BE2C (cell line): Measurements from ENCODE around the gene ASPSCR1.
A peak's percentile ranks its signal among the peaks of the same experiment; 100 is the strongest.

ENCODE experiments used
- DNase-seq: peaks from one replicate; pipeline ENCODE4 v3.0.0-alpha.2; 2020
- H3K27me3 ChIP-seq: fragments of 250-450 bp; sonication (Bioruptor Pico); 2 replicates; pipeline ENCODE4 v1.5.1; 2020; ENCODE audit warnings: mild to moderate bottlenecking
- H3K36me3 ChIP-seq: fragments of 250-450 bp; sonication (Bioruptor Pico); 2 replicates; pipeline ENCODE4 v1.5.1; 2020; ENCODE audit warnings: mild to moderate bottlenecking
- H3K4me1 ChIP-seq: fragments of 250-450 bp; sonication (Bioruptor Pico); 2 replicates; pipeline ENCODE4 v1.5.1; 2020
- H3K4me3 ChIP-seq: 2 replicates; pipeline ENCODE4 v1.5.1; 2011; ENCODE audit warnings: low read depth, low read length
- H3K9me3 ChIP-seq: fragments of 250-450 bp; sonication (Bioruptor Pico); 2 replicates; pipeline ENCODE4 v1.5.1; 2020
- CTCF ChIP-seq: IDR thresholded peaks from 2 replicates; pipeline ENCODE4 v1.5.1; 2012; ENCODE audit warnings: mild to moderate bottlenecking, low read depth, low read length

The ASPSCR1 gene

GRCh38 chr17:81955058-81955681, 22.3 kb upstream of the ASPSCR1 start:
- Histone ChIP-seq H3K27me3 (peaks cover 11% of the 10 kb centered on the region), H3K36me3 (no peaks in the 10 kb centered on the region), H3K9me3 (no peaks in the 10 kb centered on the region), H3K4me3 (no peak overlapping the region), H3K4me1 (peaks cover 7% of the 10 kb centered on the region)
- no peak for DNase-seq
- TF ChIP-seq CTCF = no peak

DNA sequence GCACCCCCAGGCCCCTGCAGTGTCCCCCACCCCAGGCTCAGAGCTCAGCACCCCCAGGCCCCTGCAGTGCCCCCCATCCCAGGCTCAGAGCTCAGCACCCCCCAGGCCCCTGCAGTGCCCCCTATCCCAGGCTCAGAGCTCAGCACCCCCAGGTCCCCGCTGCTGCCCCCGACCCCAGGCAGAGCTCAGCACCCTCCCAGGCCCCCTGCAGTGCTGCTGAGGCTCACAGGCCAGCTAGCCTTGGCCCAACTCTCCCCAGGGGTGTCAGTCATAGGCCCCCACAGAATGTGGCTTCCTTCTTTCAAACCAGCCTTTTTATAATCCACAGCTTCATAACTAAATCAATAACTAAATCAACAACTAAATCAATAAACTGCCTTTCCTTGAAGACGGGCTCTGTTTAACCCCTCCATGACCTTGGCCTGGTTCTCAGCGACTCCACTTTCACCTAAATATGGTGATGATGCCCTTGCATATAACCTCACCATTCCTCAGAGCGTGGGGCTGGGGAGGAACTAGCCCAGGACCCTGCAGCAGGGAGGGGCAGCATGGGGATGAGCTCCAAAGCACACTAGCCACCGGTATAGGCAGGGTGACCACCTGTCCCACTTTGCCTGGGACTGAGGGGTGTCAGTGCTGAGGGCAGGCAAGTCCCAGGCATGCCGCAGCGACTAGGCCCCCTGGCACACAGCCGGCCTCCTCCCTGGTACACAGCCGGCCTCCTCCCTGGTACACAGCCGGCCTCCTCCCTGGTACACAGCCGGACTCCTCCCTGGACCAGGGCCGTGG, 21.5 kb upstream of the ASPSCR1 start:
- no peak for TF ChIP-seq CTCF
- H3K4me3 ChIP-seq = no peak overlapping the region
- peaks cover 19% of the 10 kb centered on the region for H3K27me3 ChIP-seq
- H3K4me1 ChIP-seq = peaks cover 7% of the 10 kb centered on the region
- H3K36me3 ChIP-seq = no peaks in the 10 kb centered on the region
- no peaks in the 10 kb centered on the region for H3K9me3 ChIP-seq
- no peak for DNase-seq

DNA sequence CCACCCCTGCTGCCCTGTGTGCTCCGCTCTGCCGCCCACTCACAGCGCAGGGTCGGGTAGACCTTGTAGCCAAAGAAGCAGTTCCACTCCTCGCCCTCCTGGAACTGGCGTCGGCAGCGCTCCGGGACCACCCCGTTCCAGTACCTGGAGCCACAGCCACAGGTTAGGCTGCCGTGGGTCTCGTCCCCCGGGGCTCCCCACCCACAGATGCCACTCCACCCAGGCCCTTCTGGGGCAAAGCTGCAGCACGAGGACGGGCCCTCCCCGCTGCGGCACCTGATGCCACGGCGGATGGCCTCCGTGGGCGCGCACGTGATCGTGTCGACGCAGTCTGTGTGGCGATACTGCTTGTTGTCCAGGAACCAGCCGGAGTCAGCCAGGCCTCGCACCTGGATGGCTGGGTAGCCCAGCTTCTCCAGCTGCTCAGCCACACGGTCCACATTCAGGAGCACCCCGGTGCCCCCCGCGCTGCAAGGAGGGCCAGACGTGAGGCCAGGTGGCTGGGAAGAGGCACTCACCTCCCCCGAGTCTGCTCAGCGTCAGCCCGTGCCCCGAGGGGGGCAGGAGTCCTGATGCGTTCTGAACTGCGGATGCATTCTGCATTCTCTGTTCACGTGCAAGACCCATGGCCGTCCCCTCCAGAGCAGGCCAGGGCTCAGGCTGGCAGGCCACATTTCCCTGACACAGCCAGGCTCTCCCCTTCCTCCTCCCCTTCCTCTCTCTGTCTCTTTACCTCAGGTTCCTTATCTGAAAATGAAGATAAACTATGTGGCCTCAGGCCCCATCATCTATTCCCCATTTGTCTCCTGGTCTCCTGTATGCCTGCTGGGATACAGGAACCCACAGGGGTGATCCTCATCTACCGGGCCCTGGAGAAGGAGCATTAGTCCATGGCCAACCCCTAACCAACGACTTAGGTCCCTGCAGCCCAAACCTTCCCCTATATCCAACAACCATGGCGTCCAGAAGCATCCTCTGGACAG, 20.5 kb upstream of the ASPSCR1 start:
- Histone ChIP-seq H3K9me3 (no peaks in the 10 kb centered on the region), H3K4me3 (no peak overlapping the region), H3K27me3 (peaks cover 22% of the 10 kb centered on the region), H3K4me1 (peaks cover 7% of the 10 kb centered on the region), H3K36me3 (no peaks in the 10 kb centered on the region)
- DNase-seq = no peak
- TF ChIP-seq CTCF = no peak

GRCh38 chr17:81957691-81958432, 19.6 kb upstream of the ASPSCR1 start:
- DNase-seq = no peak
- Histone ChIP-seq H3K27me3 (peaks cover 22% of the 10 kb centered on the region), H3K4me1 (peaks cover 7% of the 10 kb centered on the region), H3K36me3 (no peaks in the 10 kb centered on the region), H3K4me3 (no peak overlapping the region), H3K9me3 (no peaks in the 10 kb centered on the region)
- TF ChIP-seq CTCF = no peak

- Histone ChIP-seq H3K9me3 (no peaks in the 10 kb centered on the region), H3K4me3 (peak overlapping the region; percentile 49), H3K27me3 (peaks cover 22% of the 10 kb centered on the region), H3K36me3 (no peaks in the 10 kb centered on the region), H3K4me1 (peaks cover 7% of the 10 kb centered on the region)
- no peak for DNase-seq
- peak; percentile 23; the same call in 1 of the 2 replicates for TF ChIP-seq CTCF
These were observed 18.6 kb upstream of the ASPSCR1 start for GRCh38 chr17:81958633-81959342.
